ENCODE measurements around the gene RAP2C. TPM values are rescaled to one million over a fixed set of nuclear protein-coding genes. Genes with fewer than 3 reads are reported as not detected.

RAP2C gene
- total and polyA plus RNA-seq, 9 donors, result 9.1 to 21.8 (median 17.8) TPM

GRCh38 chrX:132216806-132217202 is 2.4 kb downstream of the RAP2C start:
- Histone ChIP-seq H3K36me3 (no peaks in the 10 kb centered on the region), H3K4me1 (ENCODE audit: insufficient read depth) (no peaks in the 10 kb centered on the region), H3K4me3 (peak overlapping the region; percentile 74), H3K27me3 (no peaks in the 10 kb centered on the region), H3K9me3 (no peaks in the 10 kb centered on the region), H3K27ac (peak overlapping the region; percentile 93)
- 24 to 37% (median 31%) methylated on average over 11 of the region's 11 CpGs for WGBS, 3 donors
- TF ChIP-seq CTCF (IDR thresholded peaks at IDR 0.05), result no peak
- no peak for TF ChIP-seq POLR2A (IDR thresholded peaks at IDR 0.05)
- TF ChIP-seq EP300 (IDR thresholded peaks at IDR 0.05), result no peak
- intact Hi-C loops (cut with DNase I), result no loop called here
- DNase-seq, result no peak

GRCh38 chrX:132216283-132216682 is 3.0 kb downstream of the RAP2C start:
- H3K27ac ChIP-seq, result peak overlapping the region in 1 of 2 donors; percentile 93
- peak overlapping the region; percentile 74 for H3K4me3 ChIP-seq
- 18 to 37% (median 31%) methylated on average over 8 of the region's 8 CpGs for WGBS, 3 donors
- no peak for DNase-seq
- H3K27me3 ChIP-seq, result no peaks in the 10 kb centered on the region
- H3K4me1 ChIP-seq (ENCODE audit: insufficient read depth), result no peaks in the 10 kb centered on the region
- no peaks in the 10 kb centered on the region for H3K36me3 ChIP-seq
- intact Hi-C loops (cut with DNase I), result no loop called here
- H3K9me3 ChIP-seq, result no peaks in the 10 kb centered on the region
- no peak for TF ChIP-seq POLR2A (IDR thresholded peaks at IDR 0.05)

GRCh38 chrX:132214518-132214917 is 4.7 kb downstream of the RAP2C start:
- WGBS, 3 donors, result 51 to 66% (median 60%) methylated on average over 2 of the region's 2 CpGs
- H3K4me1 ChIP-seq (ENCODE audit: insufficient read depth), result no peaks in the 10 kb centered on the region
- no peak overlapping the region for H3K27ac ChIP-seq
- peak overlapping the region; percentile 74 for H3K4me3 ChIP-seq
- no peaks in the 10 kb centered on the region for H3K36me3 ChIP-seq
- H3K27me3 ChIP-seq, result no peaks in the 10 kb centered on the region
- DNase-seq, result no peak
- intact Hi-C loops (cut with DNase I), result no loop called here
- TF ChIP-seq CTCF (IDR thresholded peaks at IDR 0.05) (no peak), POLR2A (IDR thresholded peaks at IDR 0.05) (no peak), EP300 (IDR thresholded peaks at IDR 0.05) (no peak)
- no peaks in the 10 kb centered on the region for H3K9me3 ChIP-seq

DNA sequence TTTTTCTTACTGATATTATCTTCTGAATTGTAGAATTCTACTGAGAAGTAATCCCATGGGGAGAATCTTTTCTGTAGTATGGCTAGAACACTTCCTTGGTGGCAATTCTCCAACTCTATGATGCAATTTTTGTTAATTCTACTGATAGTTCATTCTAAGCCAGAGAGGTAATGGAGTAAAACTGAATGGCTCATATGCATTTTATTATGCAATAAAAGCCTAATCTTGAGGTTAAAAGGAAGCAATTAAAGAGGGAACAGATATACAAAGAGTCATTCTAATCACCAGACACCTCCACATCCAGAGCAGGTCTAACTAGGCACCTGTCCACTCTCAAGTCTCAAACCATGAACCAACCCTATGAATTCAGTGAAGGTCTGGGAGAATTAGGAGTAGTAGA is 9.7 kb downstream of the RAP2C start:
- no peaks in the 10 kb centered on the region for H3K27me3 ChIP-seq
- no peaks in the 10 kb centered on the region for H3K9me3 ChIP-seq
- H3K4me1 ChIP-seq (ENCODE audit: insufficient read depth), result no peaks in the 10 kb centered on the region
- H3K4me3 ChIP-seq, result no peak overlapping the region
- no peaks in the 10 kb centered on the region for H3K36me3 ChIP-seq
- no peak overlapping the region for H3K27ac ChIP-seq
- no peak for DNase-seq
- intact Hi-C loops (cut with DNase I), result no loop called here
- no peak for TF ChIP-seq EP300 (IDR thresholded peaks at IDR 0.05)
- TF ChIP-seq CTCF (IDR thresholded peaks at IDR 0.05), result no peak
- no peak for TF ChIP-seq POLR2A (IDR thresholded peaks at IDR 0.05)

DNA sequence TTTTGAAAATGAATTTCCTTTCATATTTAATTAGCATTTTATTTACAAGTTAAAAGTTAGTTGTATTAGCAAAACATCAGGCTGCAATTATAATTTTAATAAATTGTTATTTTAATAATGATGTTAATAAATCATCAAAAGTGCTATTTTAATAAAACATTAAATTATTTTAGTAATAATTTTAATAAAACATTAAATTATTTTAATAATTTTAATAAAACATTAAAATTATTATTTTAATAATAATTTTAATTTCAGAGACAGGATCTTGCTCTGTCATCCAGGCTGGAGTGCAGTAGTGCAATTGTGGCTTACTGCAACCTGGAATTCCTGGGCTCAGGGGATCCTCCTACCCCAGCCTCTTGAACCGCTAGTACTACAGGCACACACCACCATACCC is 10.8 kb downstream of the RAP2C start:
- H3K9me3 ChIP-seq, result no peaks in the 10 kb centered on the region
- no peaks in the 10 kb centered on the region for H3K4me1 ChIP-seq (ENCODE audit: insufficient read depth)
- no peak for DNase-seq
- H3K4me3 ChIP-seq, result no peak overlapping the region
- no peaks in the 10 kb centered on the region for H3K36me3 ChIP-seq
- TF ChIP-seq EP300 (IDR thresholded peaks at IDR 0.05) (no peak), POLR2A (IDR thresholded peaks at IDR 0.05) (no peak), CTCF (IDR thresholded peaks at IDR 0.05) (no peak)
- 80 to 93% (median 86%) methylated on average over 1 of the region's 1 CpG for WGBS, 3 donors
- intact Hi-C loops (cut with DNase I), result no loop called here
- H3K27me3 ChIP-seq, result no peaks in the 10 kb centered on the region
- H3K27ac ChIP-seq, result no peak overlapping the region
